ENCODE measurements around the gene PCLAF. TPM values are rescaled to one million over a fixed set of nuclear protein-coding genes. Genes with fewer than 3 reads are reported as not detected.

Gene PCLAF
- total and polyA plus RNA-seq, 2 of the 8 experiments (the other 6 are each of a cell fraction or from before 2014, with no cell fraction given), result 76.2 to 124 TPM

GRCh38 chr15:64348455-64348854, 32.8 kb downstream of the PCLAF start:
- no peaks in the 10 kb centered on the region for H3K79me1 ChIP-seq (ENCODE audit: low read depth, low read length)
- no peak overlapping the region for H3K23ac ChIP-seq (ENCODE audit: insufficient read length)
- H3K4me1 ChIP-seq (replicated peaks in 1 of 4; ENCODE audit: control insufficient read depth in 3 of 4, insufficient read depth in 4 of 4, low read length in 3 of 4), result no peaks in the 10 kb centered on the region
- H2BK15ac ChIP-seq (ENCODE audit: low read length), result no peak overlapping the region
- ChIA-PET POLR2A (ENCODE audit: partially characterized antibody) (interaction anchor here (0.5 to 1.5 kb wide), 3 partner anchors 13 to 192 kb away, joined by 3 read pairs; no protein-coding TSS in a partner anchor), CTCF (ENCODE audit: partially characterized antibody) (interaction anchor here (0.6 to 0.7 kb wide), 2 partner anchors 108 to 1764 kb away, joined by 3 to 4 read pairs; no protein-coding TSS in a partner anchor)
- no peak overlapping the region for H3K27ac ChIP-seq (ENCODE audit: low read depth, low read length)
- H3K4me3 ChIP-seq (ENCODE audit: extremely low read depth in 1 of 4, insufficient read depth in 2 of 4, low read depth in 3 of 4, low read length in 4 of 4), result no peak overlapping the region
- no peak overlapping the region for H4K91ac ChIP-seq (replicated peaks; ENCODE audit: insufficient read length, low read length)
- no peak overlapping the region for H3K56ac ChIP-seq (replicated peaks; ENCODE audit: insufficient read length, low read depth, low read length)
- H3K9me3 ChIP-seq (ENCODE audit: insufficient read depth in 2 of 2, low read depth in 1 of 2, low read length in 1 of 2), result no peaks in the 10 kb centered on the region
- no peak overlapping the region for H2BK20ac ChIP-seq (ENCODE audit: low read length)
- H2AK5ac ChIP-seq (ENCODE audit: low read depth, low read length), result no peak overlapping the region
- FAIRE-seq (no peak), DNase-seq (ENCODE audit: low read depth in 1 of 2, low spot score in 2 of 2) (no peak)
- H4K5ac ChIP-seq (ENCODE audit: insufficient read length, low read depth, low read length), result no peak overlapping the region
- H3K27me3 ChIP-seq (replicated peaks in 1 of 4; ENCODE audit: control insufficient read depth in 3 of 4, extremely low read depth in 1 of 4, insufficient read depth in 3 of 4, low read length in 3 of 4), result no peaks in the 10 kb centered on the region
- H3K4ac ChIP-seq (replicated peaks; ENCODE audit: insufficient read length, low read depth, low read length), result no peak overlapping the region
- peaks cover 0 to 57% of the 10 kb centered on the region in 2 experiments; a peak in 2 of 4 replicates for H3K79me2 ChIP-seq (ENCODE audit: control insufficient read depth in 1 of 2, insufficient read depth in 2 of 2, low read length in 2 of 2)
- H3K18ac ChIP-seq (ENCODE audit: extremely low read depth, low read length), result no peak overlapping the region
- H3K23me2 ChIP-seq (ENCODE audit: low read depth, low read length), result no peaks in the 10 kb centered on the region
- no peak overlapping the region for H3K4me2 ChIP-seq (ENCODE audit: insufficient read depth in 1 of 2, low read depth in 2 of 2, low read length in 2 of 2)
- no peak overlapping the region for H4K8ac ChIP-seq (ENCODE audit: extremely low read depth, insufficient read depth, low read length)
- H3K9ac ChIP-seq (replicated peaks in 1 of 4; ENCODE audit: extremely low read depth in 1 of 4, low read depth in 3 of 4, low read length in 3 of 4), result no peak overlapping the region
- H2BK5ac ChIP-seq (ENCODE audit: low read depth, low read length), result no peak overlapping the region
- TF ChIP-seq ASH2L (IDR thresholded peaks at IDR 0.05; ENCODE audit: low read length) (no peak), RBBP5 (IDR thresholded peaks at IDR 0.05; ENCODE audit: borderline replicate concordance, low read depth, low read length) (no peak), KDM1A (IDR thresholded peaks at IDR 0.05; ENCODE audit: borderline replicate concordance, low read length) (no peak), BACH1 (IDR thresholded peaks at IDR 0.05; ENCODE audit: low read length) (no peak), JUN (IDR thresholded peaks at IDR 0.05; ENCODE audit: low read depth, low read length) (no peak), ZNF274 (IDR thresholded peaks at IDR 0.05; ENCODE audit: borderline replicate concordance, extremely low read depth, low read length) (no peak), MAX (IDR thresholded peaks at IDR 0.05) (no peak), SP4 (IDR thresholded peaks at IDR 0.05; ENCODE audit: low read length) (no peak), SRF (IDR thresholded peaks at IDR 0.05; ENCODE audit: low read depth, low read length) (no peak), MAFK (IDR thresholded peaks at IDR 0.05; ENCODE audit: low read depth, low read length) (no peak), SIX5 (IDR thresholded peaks at IDR 0.05; ENCODE audit: low read depth, low read length) (no peak), SAP30 (IDR thresholded peaks at IDR 0.05; ENCODE audit: insufficient read depth, insufficient replicate concordance, low read length) (no peak), CHD1 (IDR thresholded peaks at IDR 0.05; ENCODE audit: low read depth, low read length) (no peak)
- H2AFZ ChIP-seq (ENCODE audit: low read length), result no peak overlapping the region
- H3K14ac ChIP-seq (ENCODE audit: insufficient read length), result no peak overlapping the region
- peaks cover 0 to 1% of the 10 kb centered on the region in 2 experiments for H4K20me1 ChIP-seq (replicated peaks in 1 of 2; ENCODE audit: control insufficient read depth in 1 of 2, insufficient read depth in 2 of 2, low read length in 2 of 2)
- 100% methylated on average over 1 of the region's 1 CpG; no CpG with 5 or more reads in 1 of the 2 experiments for WGBS, 2 experiments (ENCODE audit: extremely low coverage in 1 of 2, insufficient coverage in 1 of 2, insufficient read length in 1 of 2, insufficient replicate concordance in 2 of 2, low coverage in 1 of 2, low lambda C conversion rate in 2 of 2, missing lambda C conversion rate in 1 of 2)
- H3K36me3 ChIP-seq (ENCODE audit: control insufficient read depth in 2 of 4, insufficient read depth in 4 of 4, low read length in 3 of 4), result no peaks in the 10 kb centered on the region; a peak in 1 of 8 replicates
- no peak overlapping the region for H2BK12ac ChIP-seq (ENCODE audit: low read depth, low read length)
- no peak overlapping the region for H2BK120ac ChIP-seq (replicated peaks; ENCODE audit: low read depth, low read length)

All from H1 (cell line).